ELF-1 (cell line): ENCODE data around the gene SPTBN1.

Source experiments
- DNase-seq: peaks from one replicate; pipeline ENCODE4 v3.0.0-alpha.2; 2016; ENCODE audit warnings: low read depth, low spot score

The SPTBN1 gene

GRCh38 chr2:54651291-54651690, 195.2 kb downstream of the SPTBN1 start:
- no peak for DNase-seq

- no peak for DNase-seq
Measured at GRCh38 chr2:54652540-54652939, 196.4 kb downstream of the SPTBN1 start.

- DNase-seq, result no peak
Measured at GRCh38 chr2:54653572-54654204, 197.6 kb downstream of the SPTBN1 start.

- no peak for DNase-seq
Measured at GRCh38 chr2:54655046-54655809, 199.1 kb downstream of the SPTBN1 start.

- DNase-seq, result no peak
Measured at GRCh38 chr2:54656863-54657262, 200.7 kb downstream of the SPTBN1 start.

GRCh38 chr2:54657664-54658083, 201.5 kb downstream of the SPTBN1 start:
- DNase-seq, result peak; percentile 47

GRCh38 chr2:54658564-54659071, 202.5 kb downstream of the SPTBN1 start:
- no peak for DNase-seq

GRCh38 chr2:54659527-54659926, 203.4 kb downstream of the SPTBN1 start:
- DNase-seq, result no peak

GRCh38 chr2:54660752-54661151, 204.6 kb downstream of the SPTBN1 start:
- no peak for DNase-seq

- DNase-seq, result no peak
Measured at GRCh38 chr2:54663424-54664030, 207.4 kb downstream of the SPTBN1 start.

- no peak for DNase-seq
Measured at GRCh38 chr2:54664238-54664786, 208.2 kb downstream of the SPTBN1 start.

- DNase-seq, result peak; percentile 78
Measured at GRCh38 chr2:54665436-54665856, 209.3 kb downstream of the SPTBN1 start.

- no peak for DNase-seq
Measured at GRCh38 chr2:54666131-54666633, 210.1 kb downstream of the SPTBN1 start.

GRCh38 chr2:54666634-54667265, 210.6 kb downstream of the SPTBN1 start:
- no peak for DNase-seq

GRCh38 chr2:54667266-54667639, 211.1 kb downstream of the SPTBN1 start:
- no peak for DNase-seq

- DNase-seq, result no peak
Measured at GRCh38 chr2:54667726-54668650, 211.9 kb downstream of the SPTBN1 start.

- no peak for DNase-seq
Measured at GRCh38 chr2:54668711-54669110, 212.6 kb downstream of the SPTBN1 start.

GRCh38 chr2:54669677-54670484, 213.8 kb downstream of the SPTBN1 start:
- DNase-seq, result no peak

GRCh38 chr2:54670485-54671009, 214.4 kb downstream of the SPTBN1 start:
- DNase-seq, result no peak
